Vagina (tissue), 2 donors: ENCODE data around the gene ST6GALNAC3.

ENCODE experiments used
- POLR2A ChIP-seq, 2 donors: fragments of 450-650 bp; IDR thresholded peaks; one replicate each; pipeline ENCODE4 v1.6.1; 2017; ENCODE audit warnings: antibody characterized with exemption in 2 of 2, mild to moderate bottlenecking in 2 of 2, moderate library complexity in 2 of 2
- POLR2AphosphoS5 ChIP-seq, 2 donors: sonication (generic); formaldehyde crosslinking; IDR thresholded peaks; one replicate each; pipeline ENCODE4 v1.9.0; 2017; ENCODE audit warnings: antibody characterized with exemption in 2 of 2, mild to moderate bottlenecking in 2 of 2, low read depth in 1 of 2; ENCODE audit not compliant: insufficient read depth in 1 of 2
- TF ChIP-seq, protein P1 (sequence below), 3 experiments: fragments of 450-650 bp in 2 of 3; fragments of 200-600 bp in 1 of 3; sonication (generic) in 1 of 3; IDR thresholded peaks; one replicate each; pipeline ENCODE4 v1.5.1; 2017 to 2019; ENCODE audit warnings: antibody characterized with exemption in 3 of 3, mild to moderate bottlenecking in 2 of 3, moderate library complexity in 2 of 3

DNA sequence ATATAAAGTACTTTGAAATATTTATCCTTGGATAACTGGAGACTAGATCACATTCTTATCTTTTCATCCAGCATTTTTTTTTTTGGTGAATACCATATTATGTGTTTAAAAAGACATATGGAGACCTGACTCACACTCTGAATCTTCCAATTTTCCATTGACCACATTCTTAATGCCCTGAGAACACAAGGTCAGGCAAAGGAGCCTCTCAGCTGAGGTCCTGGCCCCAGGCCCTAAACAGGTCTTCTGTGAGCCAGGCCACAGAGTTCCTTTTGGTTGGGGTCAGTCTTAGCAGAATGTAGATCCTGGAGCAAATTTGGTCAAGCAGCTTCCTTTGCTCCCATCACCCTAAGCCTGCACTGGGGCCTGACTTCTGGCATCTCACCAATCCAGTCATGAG is 402.6 kb downstream of the ST6GALNAC3 start:
- TF ChIP-seq, protein P1, sequence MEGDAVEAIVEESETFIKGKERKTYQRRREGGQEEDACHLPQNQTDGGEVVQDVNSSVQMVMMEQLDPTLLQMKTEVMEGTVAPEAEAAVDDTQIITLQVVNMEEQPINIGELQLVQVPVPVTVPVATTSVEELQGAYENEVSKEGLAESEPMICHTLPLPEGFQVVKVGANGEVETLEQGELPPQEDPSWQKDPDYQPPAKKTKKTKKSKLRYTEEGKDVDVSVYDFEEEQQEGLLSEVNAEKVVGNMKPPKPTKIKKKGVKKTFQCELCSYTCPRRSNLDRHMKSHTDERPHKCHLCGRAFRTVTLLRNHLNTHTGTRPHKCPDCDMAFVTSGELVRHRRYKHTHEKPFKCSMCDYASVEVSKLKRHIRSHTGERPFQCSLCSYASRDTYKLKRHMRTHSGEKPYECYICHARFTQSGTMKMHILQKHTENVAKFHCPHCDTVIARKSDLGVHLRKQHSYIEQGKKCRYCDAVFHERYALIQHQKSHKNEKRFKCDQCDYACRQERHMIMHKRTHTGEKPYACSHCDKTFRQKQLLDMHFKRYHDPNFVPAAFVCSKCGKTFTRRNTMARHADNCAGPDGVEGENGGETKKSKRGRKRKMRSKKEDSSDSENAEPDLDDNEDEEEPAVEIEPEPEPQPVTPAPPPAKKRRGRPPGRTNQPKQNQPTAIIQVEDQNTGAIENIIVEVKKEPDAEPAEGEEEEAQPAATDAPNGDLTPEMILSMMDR (IDR thresholded peaks at IDR 0.05): no peak
- no peak for TF ChIP-seq POLR2A (IDR thresholded peaks at IDR 0.05)
- no peak for TF ChIP-seq POLR2AphosphoS5 (IDR thresholded peaks at IDR 0.05; ENCODE audit: insufficient read depth in 1 of 2, low read depth in 1 of 2)
